NCI-H187 treated with DMSO at 0.1 percent for 48 hours (cell line): Measurements from ENCODE around the gene FGGY.

Experiments
- DNase-seq: peaks from one replicate; lab custom pipeline; 2025; lab: John Stamatoyannopoulos, UW

The FGGY gene

DNA sequence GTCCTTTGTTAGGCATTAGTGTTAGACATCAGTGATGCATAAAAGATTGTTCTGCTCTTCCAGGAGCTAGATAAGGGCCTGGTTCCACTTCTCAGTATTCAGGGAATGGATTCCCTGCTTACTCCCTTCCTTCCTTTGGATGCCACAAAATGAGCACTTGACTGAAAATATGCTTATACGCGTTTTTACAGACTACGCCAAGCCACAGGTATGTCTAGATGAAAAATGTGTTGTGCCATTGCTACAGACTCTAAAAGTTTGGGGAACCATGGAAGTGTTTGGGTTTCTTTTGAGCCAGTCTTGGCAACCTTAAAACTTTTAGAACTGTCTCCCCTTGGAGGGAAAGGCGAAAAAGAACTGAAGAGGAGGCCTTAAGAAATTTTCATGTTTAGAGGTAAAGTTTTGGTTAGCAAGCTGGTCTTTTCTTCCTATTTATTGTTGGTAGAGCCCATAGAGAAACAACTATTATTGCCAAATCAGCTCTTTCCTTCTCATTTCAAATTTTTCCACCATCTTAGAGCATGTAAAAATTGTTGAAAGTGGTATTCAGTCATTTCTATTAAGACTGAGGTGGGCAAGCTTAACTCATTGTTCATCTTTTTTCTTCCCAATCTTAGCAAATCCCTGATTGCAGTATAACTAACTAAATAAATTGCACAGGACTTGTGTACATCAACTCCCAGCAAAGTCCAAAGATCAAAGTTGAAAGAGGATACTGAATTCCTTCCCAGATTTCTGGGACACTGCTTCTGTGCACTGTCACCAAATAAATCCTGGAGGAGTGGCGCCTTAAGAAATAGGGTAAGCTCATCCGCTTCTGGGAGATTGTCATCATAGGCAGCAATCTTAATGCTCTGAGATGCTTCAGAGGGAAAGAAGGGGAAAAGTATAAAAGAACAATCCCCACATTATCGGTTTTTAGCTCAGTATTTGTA, 18.9 kb downstream of the FGGY start:
- DNase-seq = no peak

DNA sequence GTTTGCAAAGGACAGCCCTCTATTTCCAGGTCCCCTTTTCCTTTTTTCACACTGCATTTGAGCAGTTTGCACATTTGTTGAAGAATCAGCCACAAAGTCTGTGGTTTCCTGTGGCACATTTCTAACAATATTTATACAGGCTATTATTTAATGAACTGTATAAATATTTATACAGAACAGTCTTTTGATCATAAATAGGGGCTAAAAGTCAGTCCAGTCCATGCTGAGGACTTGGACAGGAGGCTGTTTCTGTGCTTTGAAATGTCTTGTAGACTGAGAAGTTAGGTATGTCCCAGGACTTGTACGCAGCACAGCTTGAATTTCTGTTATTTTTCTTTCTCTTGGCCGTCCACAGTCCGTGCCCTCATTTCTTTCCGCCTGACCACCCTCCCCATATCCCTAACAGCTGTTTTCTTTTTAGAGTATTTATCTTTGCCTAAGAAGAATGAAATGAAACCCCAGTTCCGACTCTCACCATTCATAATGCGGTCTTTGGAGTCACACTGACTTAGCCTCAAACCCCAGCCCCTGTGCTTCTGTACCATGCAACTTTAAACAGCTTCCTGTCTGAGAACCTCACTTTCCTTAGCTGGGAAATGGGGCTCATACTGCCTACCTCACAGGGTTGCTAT, 19.7 kb downstream of the FGGY start:
- no peak for DNase-seq

DNA sequence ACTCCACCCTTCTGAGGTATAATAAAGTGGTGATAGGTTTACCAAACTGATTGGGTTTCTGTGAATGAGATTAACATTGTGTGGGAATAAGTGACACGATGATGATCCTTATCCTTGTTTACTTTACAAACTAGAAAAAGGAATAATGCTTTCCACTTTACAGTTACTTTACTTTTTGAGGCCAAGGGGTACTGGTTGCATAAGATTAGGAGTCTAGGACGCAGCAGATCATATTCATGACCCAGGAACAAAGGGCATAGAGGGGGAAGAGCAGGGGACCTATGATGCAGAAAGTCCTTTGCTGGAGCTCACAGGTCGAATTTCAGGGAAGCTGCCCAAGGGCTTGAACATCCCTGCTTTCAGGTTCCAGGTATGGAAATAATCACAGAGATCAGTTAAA, 20.4 kb downstream of the FGGY start:
- no peak for DNase-seq

GRCh38 chr1:59317780-59318179, 20.9 kb downstream of the FGGY start:
- no peak for DNase-seq

DNA sequence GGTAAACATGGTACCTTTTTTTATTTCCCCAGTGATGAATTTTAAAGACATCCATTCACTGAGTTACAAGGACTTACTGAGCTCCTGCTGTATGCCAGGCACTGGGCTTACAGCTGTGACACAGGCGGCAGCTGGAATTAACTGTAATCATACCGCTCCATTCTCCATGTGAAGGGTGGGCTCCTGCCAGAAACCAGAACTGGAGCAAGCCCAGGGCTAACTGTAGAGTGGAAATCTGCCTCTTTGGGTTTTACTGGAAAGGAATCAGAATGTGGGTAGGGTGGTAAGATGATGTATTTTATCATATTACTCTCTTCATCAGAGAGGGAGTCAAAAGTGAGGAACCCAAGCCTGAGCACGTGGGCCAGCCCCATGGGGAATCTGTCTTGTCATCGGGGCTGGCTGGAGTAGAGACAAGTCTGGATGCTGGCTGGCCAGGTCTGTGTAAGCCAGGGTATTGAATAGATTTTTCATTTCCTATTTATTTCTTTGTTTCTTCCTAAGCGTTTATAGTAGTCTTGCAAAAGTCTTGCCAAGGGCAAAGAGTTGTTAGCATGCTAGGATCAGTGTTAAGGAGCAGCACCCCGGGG, 21.5 kb downstream of the FGGY start:
- DNase-seq = no peak

- no peak for DNase-seq
Measured at GRCh38 chr1:59322394-59322793, 25.5 kb downstream of the FGGY start.

DNA sequence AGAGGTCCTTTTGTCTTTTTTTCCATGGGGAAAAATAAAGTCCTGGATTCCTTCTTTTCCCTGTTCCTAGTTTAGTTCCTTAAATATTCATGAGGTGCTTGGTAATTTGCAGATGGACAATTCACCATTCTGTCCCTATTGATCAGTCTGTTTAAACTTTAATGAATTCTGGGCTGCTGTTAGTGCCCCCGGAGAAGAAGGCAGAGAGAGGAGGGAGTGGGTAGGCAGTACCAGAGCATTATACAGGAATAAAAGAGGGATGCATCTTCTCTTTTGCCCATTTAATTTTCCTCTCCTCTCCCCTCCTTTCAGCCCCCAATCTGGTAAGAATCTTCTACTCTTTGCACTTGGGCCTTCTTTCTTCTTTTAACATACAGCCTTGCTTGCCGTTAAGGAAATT, 25.9 kb downstream of the FGGY start:
- DNase-seq = no peak

- DNase-seq = no peak
Measured at GRCh38 chr1:59323879-59324278, 27.0 kb downstream of the FGGY start.

GRCh38 chr1:59328353-59328752, 31.5 kb downstream of the FGGY start:
- DNase-seq = no peak

DNA sequence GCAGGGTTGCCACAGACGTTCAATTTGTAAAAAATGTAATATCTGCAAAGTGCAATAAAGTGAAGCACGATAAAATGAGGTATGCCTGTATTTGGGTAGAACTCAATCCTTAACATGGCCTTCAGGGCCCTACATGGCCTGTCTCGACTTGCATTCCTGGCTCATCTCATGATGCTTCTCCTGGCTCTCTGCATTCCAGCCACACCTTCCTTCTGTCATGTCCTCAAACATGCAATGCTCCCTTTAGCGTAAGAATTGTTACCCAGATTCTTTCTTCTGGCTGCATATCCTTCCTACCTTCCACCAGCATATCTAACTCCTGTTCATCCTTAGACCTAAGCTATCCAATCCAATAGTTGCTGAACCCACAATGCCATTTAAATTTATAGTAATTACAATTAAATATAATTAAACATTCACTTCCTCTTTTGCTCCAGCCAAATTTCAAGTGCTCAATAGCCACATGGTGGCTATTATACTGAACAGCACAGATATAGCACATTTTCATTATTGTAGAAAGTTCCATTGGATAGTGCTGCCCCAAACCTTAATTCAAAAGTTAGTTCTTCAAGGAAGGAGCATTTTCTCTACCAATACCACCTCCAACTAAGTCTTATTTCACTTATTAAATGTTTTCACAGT, 32.6 kb downstream of the FGGY start:
- DNase-seq = no peak

DNA sequence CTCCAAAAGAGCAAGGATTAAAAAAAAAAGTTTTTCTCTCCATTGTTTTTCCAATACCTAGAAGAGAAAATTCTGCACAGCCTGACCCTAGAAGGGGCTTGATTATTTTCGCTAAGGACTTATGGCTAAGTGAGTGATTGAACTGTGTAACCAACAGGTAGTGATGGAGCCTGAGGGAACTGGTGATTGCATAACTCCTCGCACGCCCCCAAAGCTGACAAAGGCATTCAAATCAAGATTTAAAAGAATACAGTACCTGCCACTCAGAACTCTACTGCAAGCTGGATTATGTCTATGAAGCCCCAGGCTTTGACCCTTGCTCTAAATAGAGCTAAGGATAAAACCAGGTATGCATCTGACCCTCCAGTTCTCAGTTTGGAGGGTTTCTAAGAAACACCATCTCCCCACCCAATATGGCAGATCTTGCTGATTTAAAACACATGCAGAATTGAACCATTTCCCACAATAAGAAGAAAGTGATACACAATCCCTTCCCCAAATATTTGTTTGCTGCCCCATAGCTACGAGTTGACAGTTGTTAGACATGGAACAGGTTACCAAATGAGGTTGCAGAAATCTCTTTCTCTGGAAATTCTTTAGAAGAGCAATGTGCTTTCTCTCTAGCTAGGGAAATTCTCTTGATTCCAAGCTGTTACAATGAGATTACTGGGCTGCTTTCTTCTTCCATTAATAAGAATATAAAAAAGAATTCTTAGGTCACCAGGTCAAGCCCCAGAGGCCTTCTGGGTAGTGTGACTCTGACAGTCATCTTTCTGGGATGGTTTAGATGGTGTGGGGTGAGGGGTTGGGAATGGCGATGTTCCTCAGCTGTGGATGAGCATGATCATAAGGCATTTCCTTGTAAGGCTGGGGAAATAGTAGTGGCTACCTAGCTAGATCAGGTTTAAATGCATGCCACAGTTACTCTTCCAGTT, 35.1 kb downstream of the FGGY start:
- no peak for DNase-seq

GRCh38 chr1:59332983-59333382, 36.1 kb downstream of the FGGY start:
- DNase-seq = no peak

DNA sequence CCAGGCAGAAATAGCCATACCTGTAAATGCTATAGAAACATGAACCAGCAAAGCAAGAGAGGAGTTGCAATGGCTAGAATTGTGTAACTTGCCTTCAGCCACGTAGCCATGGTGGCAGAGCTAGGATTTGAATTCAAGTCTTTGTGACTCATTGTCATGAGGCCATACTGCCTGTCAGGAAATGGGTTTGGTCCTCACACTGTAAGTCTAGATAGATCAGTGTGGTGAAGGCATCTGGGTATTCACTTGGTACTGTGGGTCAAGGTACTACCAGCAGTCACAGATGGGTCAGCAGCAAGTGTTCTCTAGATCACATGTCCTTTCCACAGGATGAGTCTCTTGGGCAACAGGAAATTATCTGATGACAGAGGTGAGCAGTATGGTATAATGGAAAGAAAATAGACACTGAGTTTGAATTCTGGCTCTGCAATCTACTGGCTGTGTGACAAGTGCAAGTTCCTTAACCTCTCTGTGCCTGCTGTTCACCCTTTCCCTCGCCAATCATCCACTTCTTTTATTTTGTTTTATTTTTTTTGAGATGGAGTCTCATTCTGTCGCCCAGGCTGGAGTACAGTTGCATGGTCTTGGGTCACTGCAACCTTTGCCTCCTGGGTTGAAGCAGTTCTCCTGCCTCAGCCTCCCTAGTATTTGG, 36.9 kb downstream of the FGGY start:
- no peak for DNase-seq

DNA sequence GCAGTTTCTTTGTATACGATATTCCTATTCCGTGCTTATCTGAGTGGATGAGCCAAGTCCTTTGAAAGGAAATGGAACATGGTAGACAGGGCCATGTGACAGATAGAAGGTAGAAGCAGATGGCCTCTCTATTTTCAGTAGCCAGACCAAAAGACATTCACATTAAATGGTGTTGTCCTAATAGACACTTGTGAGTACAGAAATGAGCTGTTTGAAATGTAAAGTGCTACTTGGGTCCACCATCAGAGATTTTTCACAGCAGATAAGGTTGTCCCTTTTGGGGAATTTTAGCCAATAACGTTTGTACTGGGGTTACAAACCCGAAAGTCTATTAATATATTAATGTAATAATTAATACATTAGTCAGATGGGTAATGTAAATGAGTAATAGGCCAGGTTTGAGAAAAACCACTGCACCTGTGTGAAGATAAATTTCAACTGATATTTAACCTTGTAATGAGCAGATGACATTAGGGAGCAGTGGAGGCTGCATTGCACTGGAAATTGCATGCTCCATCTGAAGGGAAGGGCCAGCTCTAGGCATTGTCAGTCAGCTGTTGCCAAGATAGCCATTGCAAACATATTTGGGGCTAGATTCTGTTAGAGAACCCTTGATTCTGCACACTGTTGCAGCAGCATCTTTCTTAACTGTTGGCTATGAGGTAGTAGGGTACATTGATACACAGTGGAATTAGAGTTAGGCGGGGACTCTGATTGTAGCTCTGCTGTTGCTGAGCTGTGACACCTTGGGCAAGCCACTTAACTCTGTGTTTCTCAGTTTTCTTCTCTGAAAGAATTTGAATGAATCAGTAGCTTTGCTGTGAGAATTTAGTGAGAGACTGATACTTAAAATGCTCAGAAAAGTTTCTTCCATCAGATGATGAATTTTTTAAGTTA, 43.8 kb downstream of the FGGY start:
- DNase-seq = no peak

DNA sequence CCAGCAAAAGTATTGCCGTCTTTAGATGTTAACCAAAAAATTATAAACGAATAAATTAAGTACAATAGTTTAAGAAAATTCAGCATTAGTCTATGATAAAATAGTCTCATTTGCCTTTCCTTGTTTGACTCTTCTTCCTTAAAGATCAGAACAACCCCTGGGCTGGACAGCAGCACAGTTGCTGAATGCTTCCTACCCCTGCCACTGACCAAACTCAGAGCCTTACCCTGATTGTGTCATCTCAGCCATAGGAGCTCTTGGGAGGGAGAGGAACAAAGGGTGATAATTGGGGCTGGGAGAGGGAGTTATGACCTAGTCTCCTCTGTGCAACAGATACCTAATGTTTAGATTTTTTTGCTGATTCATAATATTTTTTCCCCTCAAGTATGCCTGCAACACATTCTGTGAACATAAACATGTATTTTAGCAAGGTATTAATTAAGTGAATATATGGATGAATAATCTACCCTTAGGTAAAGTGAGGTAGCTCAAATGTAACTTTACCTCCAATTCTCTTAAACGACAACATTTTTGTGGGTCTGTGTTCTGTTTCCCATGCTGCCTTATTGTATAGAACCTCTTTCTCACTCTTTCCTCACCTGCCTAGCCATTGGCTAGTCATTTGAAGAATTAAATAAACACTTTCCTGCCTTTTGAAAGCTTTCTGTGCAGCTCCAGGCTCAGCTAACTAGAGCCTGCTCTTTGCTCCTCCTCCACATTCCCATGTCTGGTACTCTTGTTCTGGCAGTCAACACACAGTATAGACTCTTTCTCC, 46.1 kb downstream of the FGGY start:
- no peak for DNase-seq

DNA sequence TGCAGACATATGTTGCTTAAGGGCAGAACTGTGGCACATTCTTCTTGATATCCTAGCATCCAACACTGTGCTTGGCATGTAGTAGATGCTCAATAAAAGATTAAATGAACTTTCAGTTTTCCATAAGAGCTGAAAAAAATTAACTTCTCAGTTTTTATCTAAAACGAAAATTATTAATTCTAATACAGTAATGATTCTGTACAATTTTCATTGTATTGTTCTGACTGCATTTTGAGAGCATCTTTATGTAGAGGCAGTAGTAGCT, 46.6 kb downstream of the FGGY start:
- DNase-seq = no peak

GRCh38 chr1:59345221-59345620, 48.3 kb downstream of the FGGY start:
- DNase-seq = no peak

DNA sequence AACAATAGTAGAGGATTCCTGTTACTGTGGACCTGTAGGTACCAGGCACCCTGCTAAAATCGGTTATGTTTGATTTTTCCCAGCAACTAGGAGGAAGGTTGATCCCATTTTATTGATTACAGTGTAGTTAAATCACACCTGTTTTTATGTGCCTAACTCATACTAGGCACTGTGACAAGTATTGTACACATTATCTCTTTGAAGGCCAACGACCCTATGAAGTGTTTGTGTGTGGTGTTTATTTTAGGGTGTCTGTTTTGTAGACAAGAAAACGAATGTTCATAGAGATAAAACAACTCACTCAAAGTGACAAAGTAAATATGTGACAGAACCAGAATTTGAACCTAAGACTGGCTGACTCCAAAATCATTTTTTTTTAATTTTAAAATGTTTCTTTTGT, 49.5 kb downstream of the FGGY start:
- no peak for DNase-seq

DNA sequence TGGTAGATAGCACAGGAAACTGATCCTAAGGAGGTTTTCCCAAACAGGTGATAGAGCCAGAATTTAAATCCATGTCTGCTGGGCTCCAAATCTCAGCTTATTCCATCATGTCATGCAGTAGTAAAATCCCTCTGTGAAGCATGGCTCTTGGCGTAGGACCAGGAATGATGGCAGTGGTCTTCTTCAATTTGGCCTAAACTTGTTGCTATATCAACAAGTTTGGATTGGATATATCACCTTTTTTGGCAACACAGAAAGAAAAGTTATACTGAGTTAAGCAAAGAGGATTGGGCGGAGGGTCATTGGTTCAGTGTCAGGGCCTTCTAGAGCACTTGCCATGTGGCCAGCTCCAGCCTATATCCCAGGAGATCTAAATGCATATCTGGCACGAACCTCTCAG, 52.2 kb downstream of the FGGY start:
- DNase-seq = no peak

- no peak for DNase-seq
Measured at GRCh38 chr1:59350521-59350920, 53.6 kb downstream of the FGGY start.
